Measurements from ENCODE around the gene MACO1.

- TF ChIP-seq EZH2 (IDR thresholded peaks at IDR 0.05), result no peak
- no peak for TF ChIP-seq POLR2AphosphoS5 (IDR thresholded peaks at IDR 0.05; ENCODE audit: borderline replicate concordance, low read depth, low read length)
- no peak for TF ChIP-seq FOXP2 (optimal IDR thresholded peaks at IDR 0.05; ENCODE audit: control extremely low read depth, extremely low read length, insufficient read depth)
These were observed 99.7 kb downstream of the MACO1 start for GRCh38 chr1:25530186-25531081.

All from SK-N-MC (cell line).